AG10803 (cell line): ENCODE results near the gene RHOJ.

Experiments
- DNase-seq: peaks from one replicate; pipeline ENCODE4 v3.0.0; 2010; ENCODE audit warnings: low read depth
- H3K4me3 ChIP-seq: 2 replicates; pipeline ENCODE4 v1.5.1; 2011; ENCODE audit warnings: mild to moderate bottlenecking, low read length, control low read depth
- TF ChIP-seq, protein P1 (sequence below): conservative IDR thresholded peaks from 2 replicates; pipeline ENCODE4 v1.5.1; 2011; ENCODE audit warnings: mild to moderate bottlenecking, low read length, control low read depth, inconsistent platforms

RHOJ gene

DNA sequence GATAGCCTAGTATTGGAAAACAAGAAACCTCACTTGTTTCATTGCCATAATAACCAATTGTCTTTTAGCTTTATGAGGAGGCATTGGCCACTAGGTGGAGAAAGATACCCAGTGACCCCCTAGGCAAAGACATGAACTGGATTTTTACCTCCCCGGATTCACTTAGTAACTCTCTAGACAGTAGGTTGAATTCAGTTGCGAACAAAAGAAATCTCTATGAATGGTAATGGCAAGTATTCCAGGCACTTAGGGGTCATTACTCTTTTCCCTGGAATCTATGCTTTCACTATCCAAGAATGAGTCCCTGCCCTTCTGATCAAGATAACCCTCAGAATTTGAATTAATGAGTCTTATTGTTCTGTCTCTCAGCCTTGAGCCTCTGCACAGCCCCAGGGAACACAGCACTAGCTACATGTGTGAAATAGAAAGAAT is 29.5 kb upstream of the RHOJ start:
- TF ChIP-seq, protein P1, sequence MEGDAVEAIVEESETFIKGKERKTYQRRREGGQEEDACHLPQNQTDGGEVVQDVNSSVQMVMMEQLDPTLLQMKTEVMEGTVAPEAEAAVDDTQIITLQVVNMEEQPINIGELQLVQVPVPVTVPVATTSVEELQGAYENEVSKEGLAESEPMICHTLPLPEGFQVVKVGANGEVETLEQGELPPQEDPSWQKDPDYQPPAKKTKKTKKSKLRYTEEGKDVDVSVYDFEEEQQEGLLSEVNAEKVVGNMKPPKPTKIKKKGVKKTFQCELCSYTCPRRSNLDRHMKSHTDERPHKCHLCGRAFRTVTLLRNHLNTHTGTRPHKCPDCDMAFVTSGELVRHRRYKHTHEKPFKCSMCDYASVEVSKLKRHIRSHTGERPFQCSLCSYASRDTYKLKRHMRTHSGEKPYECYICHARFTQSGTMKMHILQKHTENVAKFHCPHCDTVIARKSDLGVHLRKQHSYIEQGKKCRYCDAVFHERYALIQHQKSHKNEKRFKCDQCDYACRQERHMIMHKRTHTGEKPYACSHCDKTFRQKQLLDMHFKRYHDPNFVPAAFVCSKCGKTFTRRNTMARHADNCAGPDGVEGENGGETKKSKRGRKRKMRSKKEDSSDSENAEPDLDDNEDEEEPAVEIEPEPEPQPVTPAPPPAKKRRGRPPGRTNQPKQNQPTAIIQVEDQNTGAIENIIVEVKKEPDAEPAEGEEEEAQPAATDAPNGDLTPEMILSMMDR: peak; percentile 78
- peak; percentile 69 for DNase-seq
- H3K4me3 ChIP-seq: no peak overlapping the region

DNA sequence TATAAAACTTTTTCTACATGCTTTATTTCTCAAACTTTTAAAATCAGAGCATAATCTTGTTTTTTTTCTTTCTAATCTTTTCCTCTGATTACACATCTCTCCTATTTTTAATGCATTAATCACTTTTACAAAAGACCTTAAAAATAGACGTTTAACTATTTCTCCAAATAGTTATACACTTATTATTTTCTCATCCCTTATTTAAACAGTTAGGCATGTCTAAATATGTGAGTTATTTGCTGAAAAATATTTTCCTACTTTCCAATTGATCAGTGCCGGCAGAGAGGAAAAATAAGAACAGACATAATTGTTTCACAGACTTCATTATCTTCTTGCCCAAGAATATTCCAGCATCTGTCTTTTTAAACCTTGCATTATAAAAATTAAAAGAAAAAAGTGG is 28.7 kb upstream of the RHOJ start:
- TF ChIP-seq, protein P1: no peak
- H3K4me3 ChIP-seq: no peak overlapping the region
- DNase-seq: no peak

DNA sequence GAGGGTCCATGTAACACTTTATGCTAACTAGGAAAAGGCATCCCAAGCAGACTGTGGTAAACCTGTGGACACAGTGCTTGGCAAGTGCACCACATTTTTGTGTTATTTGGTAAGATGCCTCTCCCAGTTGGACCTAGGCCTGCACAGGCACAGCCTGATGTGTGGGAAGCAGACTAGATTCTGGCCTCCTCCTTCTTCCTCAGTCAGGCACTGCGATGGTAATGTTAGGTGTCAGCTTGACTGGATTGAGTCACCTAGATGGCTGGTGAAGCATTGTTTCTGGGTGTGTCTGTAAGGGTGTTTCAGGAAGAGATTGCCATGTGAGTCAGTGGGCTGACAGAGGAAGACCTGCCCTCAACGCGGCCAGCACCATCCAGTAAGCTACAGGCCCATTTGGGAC is 25.3 kb upstream of the RHOJ start:
- peak; percentile 80 for DNase-seq

DNA sequence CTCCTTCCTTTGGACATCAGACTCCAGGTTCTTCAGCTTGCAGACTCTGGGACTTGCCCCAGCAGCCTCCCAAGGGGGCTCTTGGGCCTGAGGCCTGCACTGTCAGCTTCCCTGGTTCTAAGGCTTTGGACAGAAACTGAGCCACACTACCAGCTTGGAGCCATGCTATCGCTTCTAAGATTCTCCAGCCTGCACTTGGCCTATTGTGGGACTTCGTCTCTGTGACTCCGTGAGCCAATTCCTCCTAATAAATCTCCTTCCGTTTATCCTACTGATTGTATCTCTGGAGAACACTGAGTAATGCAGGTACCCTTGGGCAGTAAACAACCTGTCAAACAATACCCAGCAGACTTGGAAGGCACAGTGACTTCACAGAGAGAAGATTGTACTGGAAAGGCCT is 24.9 kb upstream of the RHOJ start:
- H3K4me3 ChIP-seq: no peak overlapping the region
- TF ChIP-seq, protein P1: no peak
- DNase-seq: no peak

More for the DNA sequence above, 25.3 kb upstream of the RHOJ start:
- no peak overlapping the region for H3K4me3 ChIP-seq
- TF ChIP-seq, protein P1: no peak

DNA sequence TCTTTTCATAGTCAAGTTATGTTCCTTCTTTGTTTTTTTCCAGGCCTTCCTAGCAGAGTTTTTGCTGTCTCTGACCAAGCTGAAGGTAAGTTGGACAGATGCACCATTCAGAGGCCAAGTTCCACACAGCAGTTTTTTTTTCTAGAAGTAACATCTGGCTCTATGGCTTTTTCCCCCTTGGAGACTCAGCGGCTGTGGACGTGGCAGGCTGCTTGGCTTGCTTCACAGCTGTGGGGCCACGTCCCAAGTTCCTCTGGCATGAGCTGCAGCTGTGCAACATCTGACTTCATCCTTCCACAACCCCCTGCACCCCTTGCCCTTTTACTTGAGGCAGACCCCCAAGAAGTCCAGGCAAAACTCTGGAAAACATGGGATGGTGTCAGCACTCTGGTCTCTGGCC is 24.2 kb upstream of the RHOJ start:
- H3K4me3 ChIP-seq: no peak overlapping the region
- TF ChIP-seq, protein P1: no peak
- peak; percentile 61 for DNase-seq

DNA sequence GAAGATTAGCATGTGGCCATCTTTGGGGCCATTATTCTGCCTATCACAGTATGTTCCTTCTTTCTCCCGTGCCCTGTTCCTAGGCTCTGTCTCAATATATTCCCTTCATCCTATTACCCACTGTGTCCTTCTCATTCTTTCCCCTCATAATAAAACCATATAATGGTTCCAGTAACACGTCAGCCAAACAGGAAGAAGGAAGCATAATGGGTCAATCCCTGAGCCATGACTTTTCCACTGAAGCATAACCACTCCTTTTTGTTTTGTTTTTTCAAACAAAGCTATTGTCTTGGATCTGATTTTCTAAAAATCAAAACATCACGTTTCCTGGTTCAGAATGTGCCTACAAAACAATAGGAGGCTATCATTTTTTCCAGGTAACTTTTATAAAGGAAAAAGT is 21.3 kb upstream of the RHOJ start:
- no peak overlapping the region for H3K4me3 ChIP-seq
- TF ChIP-seq, protein P1: no peak
- DNase-seq: no peak

DNA sequence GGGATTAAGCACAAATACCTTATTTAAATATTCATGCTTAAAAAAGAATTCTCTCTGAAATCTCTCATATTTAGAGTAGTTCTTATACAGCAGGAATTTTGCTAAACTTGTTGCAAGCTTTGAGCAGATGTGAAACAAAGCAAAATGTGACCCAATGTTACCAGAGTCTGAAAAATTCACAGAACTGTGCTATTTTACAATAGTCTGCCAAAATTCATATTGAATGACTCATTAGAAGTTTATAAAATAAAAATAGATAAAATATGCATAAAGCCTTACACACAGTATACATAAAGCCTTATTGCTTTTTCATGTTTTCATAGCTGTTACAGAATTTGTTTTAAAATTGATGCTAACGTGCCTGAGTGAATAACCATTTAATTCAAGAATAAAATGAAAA is 17.8 kb upstream of the RHOJ start:
- DNase-seq: peak; percentile 62
- no peak overlapping the region for H3K4me3 ChIP-seq
- TF ChIP-seq, protein P1: no peak
